Uterus (tissue), 2 donors: ENCODE data around the gene CPNE1.

ENCODE experiments used
- CTCF ChIP-seq, 4 experiments: fragments of 200-600 bp in 2 of 4; fragments of 450-650 bp in 2 of 4; sonication (generic) in 2 of 4; IDR thresholded peaks; one replicate each; pipeline ENCODE4 v1.5.1; 2016 to 2019; ENCODE audit warnings: antibody characterized with exemption in 4 of 4, mild to moderate bottlenecking in 2 of 4, moderate library complexity in 1 of 4
- POLR2A ChIP-seq, 2 donors: fragments of 450-650 bp; IDR thresholded peaks; one replicate each; pipeline ENCODE4 v1.6.1; 2016; ENCODE audit warnings: antibody characterized with exemption in 2 of 2, mild to moderate bottlenecking in 1 of 2, moderate library complexity in 1 of 2

DNA sequence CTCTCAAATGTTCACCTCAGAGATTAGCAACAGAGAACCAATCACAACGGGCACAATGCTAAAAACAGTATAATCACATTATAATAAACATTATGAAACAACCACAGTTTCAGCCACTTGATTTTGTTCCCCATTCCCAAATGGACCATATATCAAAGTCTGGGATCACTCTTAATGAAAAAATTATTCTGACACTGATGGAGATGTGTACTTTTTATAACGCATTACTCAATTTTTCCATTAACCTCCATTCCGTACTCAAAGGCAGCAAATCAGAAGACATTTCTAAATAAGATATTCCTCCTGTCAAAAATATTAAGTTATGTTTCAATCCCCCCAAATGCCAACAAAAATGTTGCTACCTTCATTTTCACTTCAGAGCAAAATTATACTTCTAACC is 2.8 kb downstream of the CPNE1 start:
- TF ChIP-seq CTCF (IDR thresholded peaks at IDR 0.05) (no peak), POLR2A (IDR thresholded peaks at IDR 0.05) (no peak)
